IPS-NIHi7 (cell line): Measurements from ENCODE around the gene DSC2.

Experiments used
- DNase-seq: peaks from one replicate; pipeline ENCODE4 v3.0.0; 2012; ENCODE audit warnings: mixed read lengths; ENCODE audit errors: extremely low spot score

The DSC2 gene

GRCh38 chr18:31098878-31099277, 3.3 kb downstream of the DSC2 start:
- DNase-seq, result no peak

- DNase-seq, result no peak
Measured at GRCh38 chr18:31097666-31098065, 4.6 kb downstream of the DSC2 start.

- no peak for DNase-seq
Measured at GRCh38 chr18:31093880-31094279, 8.3 kb downstream of the DSC2 start.

- no peak for DNase-seq
Measured at GRCh38 chr18:31093294-31093693, 8.9 kb downstream of the DSC2 start.

GRCh38 chr18:31091350-31091749, 10.9 kb downstream of the DSC2 start:
- DNase-seq, result no peak

- DNase-seq, result no peak
Measured at GRCh38 chr18:31088532-31088931, 13.7 kb downstream of the DSC2 start.

GRCh38 chr18:31079973-31080372, 22.2 kb downstream of the DSC2 start:
- DNase-seq, result no peak

GRCh38 chr18:31077878-31078277, 24.3 kb downstream of the DSC2 start:
- DNase-seq, result no peak

GRCh38 chr18:31072175-31072574, 30.0 kb downstream of the DSC2 start:
- DNase-seq, result no peak

- no peak for DNase-seq
Measured at GRCh38 chr18:31070206-31070605, 32.0 kb downstream of the DSC2 start.

- DNase-seq, result no peak
Measured at GRCh38 chr18:31066266-31066665, 36.0 kb downstream of the DSC2 start.

- DNase-seq, result no peak
Measured at GRCh38 chr18:31065036-31065773, 37.0 kb downstream of the DSC2 start.

- no peak for DNase-seq
Measured at GRCh38 chr18:31064130-31064529, 38.1 kb downstream of the DSC2 start.

- no peak for DNase-seq
Measured at GRCh38 chr18:31061945-31062344, 40.3 kb downstream of the DSC2 start.

- DNase-seq, result no peak
Measured at GRCh38 chr18:31058897-31059296, 43.3 kb downstream of the DSC2 start.

GRCh38 chr18:31057917-31058316, 44.3 kb downstream of the DSC2 start:
- DNase-seq, result no peak

GRCh38 chr18:31057051-31057450, 45.2 kb downstream of the DSC2 start:
- DNase-seq, result no peak

- DNase-seq, result no peak
Measured at GRCh38 chr18:31056296-31056695, 45.9 kb downstream of the DSC2 start.

- no peak for DNase-seq
Measured at GRCh38 chr18:31050635-31051034, 51.6 kb downstream of the DSC2 start.

GRCh38 chr18:31049189-31049588, 53.0 kb downstream of the DSC2 start:
- no peak for DNase-seq

- DNase-seq, result no peak
Measured at GRCh38 chr18:31048216-31048615, 54.0 kb downstream of the DSC2 start.

- DNase-seq, result no peak
Measured at GRCh38 chr18:31046916-31047315, 55.3 kb downstream of the DSC2 start.

GRCh38 chr18:31045599-31045998, 56.6 kb downstream of the DSC2 start:
- no peak for DNase-seq

- no peak for DNase-seq
Measured at GRCh38 chr18:31044926-31045325, 57.3 kb downstream of the DSC2 start.
